GM23338 (cell line): ENCODE results near the gene C6orf15.

ENCODE experiments used
- EZH2 ChIP-seq: fragments of 200-600 bp; sonication (generic); IDR thresholded peaks from one replicate; pipeline ENCODE4 v1.8.0; 2017; ENCODE audit warnings: antibody characterized with exemption, mild to moderate bottlenecking, low read depth; ENCODE audit not compliant: unreplicated experiment
- EZH2phosphoT487 ChIP-seq: fragments of 200-600 bp; sonication (generic); IDR thresholded peaks from one replicate; pipeline ENCODE4 v1.8.1; 2018; ENCODE audit warnings: antibody characterized with exemption; ENCODE audit not compliant: unreplicated experiment
- JUNB ChIP-seq: IDR thresholded peaks from one replicate; pipeline ENCODE4 v1.6.1; 2016; ENCODE audit warnings: antibody characterized with exemption; ENCODE audit not compliant: unreplicated experiment
- TF ChIP-seq, protein P1 (sequence below), 2 experiments: fragments of 200-600 bp in 1 of 2; sonication (generic) in 1 of 2; conservative IDR thresholded peaks; 2 replicates each; pipeline versions ENCODE4 v1.5.1 to v1.6.1; 2016 to 2017; ENCODE audit warnings: antibody characterized with exemption in 2 of 2, low read depth in 2 of 2, mild to moderate bottlenecking in 2 of 2, moderate library complexity in 1 of 2

GRCh38 chr6:31115941-31116560 lies 3.7 kb upstream of the C6orf15 start:
- TF ChIP-seq EZH2 (no peak), JUNB (no peak), EZH2phosphoT487 (no peak)
- TF ChIP-seq, protein P1, sequence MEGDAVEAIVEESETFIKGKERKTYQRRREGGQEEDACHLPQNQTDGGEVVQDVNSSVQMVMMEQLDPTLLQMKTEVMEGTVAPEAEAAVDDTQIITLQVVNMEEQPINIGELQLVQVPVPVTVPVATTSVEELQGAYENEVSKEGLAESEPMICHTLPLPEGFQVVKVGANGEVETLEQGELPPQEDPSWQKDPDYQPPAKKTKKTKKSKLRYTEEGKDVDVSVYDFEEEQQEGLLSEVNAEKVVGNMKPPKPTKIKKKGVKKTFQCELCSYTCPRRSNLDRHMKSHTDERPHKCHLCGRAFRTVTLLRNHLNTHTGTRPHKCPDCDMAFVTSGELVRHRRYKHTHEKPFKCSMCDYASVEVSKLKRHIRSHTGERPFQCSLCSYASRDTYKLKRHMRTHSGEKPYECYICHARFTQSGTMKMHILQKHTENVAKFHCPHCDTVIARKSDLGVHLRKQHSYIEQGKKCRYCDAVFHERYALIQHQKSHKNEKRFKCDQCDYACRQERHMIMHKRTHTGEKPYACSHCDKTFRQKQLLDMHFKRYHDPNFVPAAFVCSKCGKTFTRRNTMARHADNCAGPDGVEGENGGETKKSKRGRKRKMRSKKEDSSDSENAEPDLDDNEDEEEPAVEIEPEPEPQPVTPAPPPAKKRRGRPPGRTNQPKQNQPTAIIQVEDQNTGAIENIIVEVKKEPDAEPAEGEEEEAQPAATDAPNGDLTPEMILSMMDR (conservative IDR thresholded peaks at IDR 0.05; ENCODE audit: low read depth in 2 of 2), result no peak
